ENCODE measurements around the gene FOXO6. TPM values are rescaled to one million over a fixed set of nuclear protein-coding genes. Genes with fewer than 3 reads are reported as not detected.

FOXO6 gene
- total RNA-seq, 1 experiment from 2014 or later, result 5.4 TPM

- ChIA-PET POLR2A (interaction anchor here (1.2 kb wide), 1 partner anchor 92 kb away, joined by 3 read pairs; no protein-coding TSS in a partner anchor), CTCF (interaction anchor here (1.0 to 10.8 kb wide), 12 partner anchors 9 to 132 kb away, joined by 3 to 216 read pairs (median 8); partner anchors contain the start of gene FOXO6)
- DNase-seq (ENCODE audit: low spot score) (no peak), ATAC-seq (no peak)
- Mint-ChIP-seq H3K36me3 (no peaks in the 10 kb centered on the region), H3K4me1 (peaks cover 15% of the 10 kb centered on the region), H3K9me3 (0 out of 2 replicates have a peak, but pooled peaks cover 4% of the 10 kb centered on the region), H3K27ac (no peak overlapping the region), H3K4me3 (no peak overlapping the region), H3K27me3 (ENCODE audit: low read depth) (peaks cover 3% of the 10 kb centered on the region; the same call in 1 of the 2 replicates)
- TF ChIP-seq MLX (CRISPR knock-in tag; IDR thresholded peaks at IDR 0.05) (no peak), ATF6 (CRISPR knock-in tag; IDR thresholded peaks at IDR 0.05) (no peak), ZNF532 (CRISPR knock-in tag; IDR thresholded peaks at IDR 0.05; ENCODE audit: borderline replicate concordance) (no peak), STAT6 (CRISPR knock-in tag; conservative IDR thresholded peaks at IDR 0.05; ENCODE audit: low read depth) (no peak), ELF4 (CRISPR knock-in tag; IDR thresholded peaks at IDR 0.05; ENCODE audit: low read depth) (no peak), PRDM15 (CRISPR knock-in tag; IDR thresholded peaks at IDR 0.05) (no peak), E2F4 (CRISPR knock-in tag; IDR thresholded peaks at IDR 0.05; ENCODE audit: borderline replicate concordance, low read depth) (no peak), FOXK1 (CRISPR knock-in tag; IDR thresholded peaks at IDR 0.05) (no peak), ZNF281 (CRISPR knock-in tag; IDR thresholded peaks at IDR 0.05) (no peak)
Observed at GRCh38 chr1:41414716-41415306, 53.6 kb downstream of the FOXO6 start.
